AG04449 (cell line): ENCODE measurements around the gene KIF14.

Source experiments
- CTCF ChIA-PET: fragments of 350-600 bp; formaldehyde crosslinking; extraction: SDS; loops from one replicate; lab custom pipeline; 2021; ENCODE audit warnings: antibody characterized with exemption; lab: Yijun Ruan, JAX
- POLR2A ChIA-PET: fragments of 400-600, 350-600 bp; formaldehyde crosslinking; extraction: SDS; loops from one replicate; lab custom pipeline; 2020; ENCODE audit warnings: antibody characterized with exemption, inconsistent platforms; lab: Yijun Ruan, JAX
- DNase-seq: peaks from one replicate; pipeline ENCODE4 v3.0.0-alpha.2; 2010; ENCODE audit warnings: low read depth, low spot score
- H3K4me3 ChIP-seq: 2 replicates; pipeline ENCODE4 v1.5.1; 2011; ENCODE audit warnings: low read depth, mild to moderate bottlenecking, control low read depth, low read length
- CTCF ChIP-seq: IDR thresholded peaks from one replicate; pipeline ENCODE4 v1.5.1; 2011; ENCODE audit warnings: mild to moderate bottlenecking, moderate library complexity, low read length, control low read depth, inconsistent platforms; ENCODE audit not compliant: insufficient read depth; ENCODE audit errors: missing control alignments

The KIF14 gene

DNA sequence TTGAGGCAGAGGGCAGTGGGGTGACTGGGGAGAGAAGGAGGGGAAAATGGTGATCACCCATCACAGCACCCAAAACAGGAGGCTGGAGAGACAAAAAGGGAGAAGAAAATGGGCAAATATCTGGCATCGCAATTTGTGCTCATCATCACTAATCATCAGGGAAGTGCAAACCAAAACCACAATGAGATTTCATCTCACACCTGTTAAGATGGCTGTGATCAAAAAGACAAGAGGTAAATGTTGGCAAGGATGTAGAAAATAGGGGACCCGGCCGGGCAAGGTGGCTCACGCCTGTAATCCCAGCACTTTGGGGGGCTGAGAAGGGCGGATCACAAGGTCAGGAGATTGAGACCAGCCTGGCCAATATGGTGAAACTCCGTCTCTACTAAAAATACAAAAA is 74.0 kb downstream of the KIF14 start:
- no peak for DNase-seq
- POLR2A ChIA-PET, result no interaction called here
- CTCF ChIA-PET, result interaction anchor here (0.7 to 1.4 kb wide), 2 partner anchors 12 kb away, joined by 3 to 4 read pairs; no protein-coding TSS in a partner anchor
- TF ChIP-seq CTCF, result no peak
- no peak overlapping the region for H3K4me3 ChIP-seq

- no peak for DNase-seq
- no peak for TF ChIP-seq CTCF
- CTCF ChIA-PET, result interaction anchor here (1.0 kb wide), 1 partner anchor 17 kb away, joined by 4 read pairs; no protein-coding TSS in a partner anchor
- POLR2A ChIA-PET, result no interaction called here
- H3K4me3 ChIP-seq, result no peak overlapping the region
Measured at GRCh38 chr1:200542162-200542561, 78.4 kb downstream of the KIF14 start.

DNA sequence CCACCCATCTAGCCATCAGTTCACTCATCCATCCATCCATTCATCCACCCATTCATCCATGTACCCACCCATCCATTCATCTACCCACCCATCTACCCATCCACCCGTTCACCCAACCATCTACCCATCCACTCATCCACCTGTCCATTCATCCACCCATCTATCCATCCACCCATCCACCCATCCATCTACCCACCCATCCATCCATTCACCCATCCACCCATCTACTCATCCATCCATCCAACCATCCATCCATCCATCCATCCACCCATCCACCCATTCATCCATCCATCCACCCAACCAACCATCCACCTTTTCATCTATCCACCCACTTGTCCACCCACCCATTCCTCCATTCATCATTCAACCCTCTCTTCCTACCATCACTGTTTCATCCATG is 80.3 kb downstream of the KIF14 start:
- POLR2A ChIA-PET, result no interaction called here

DNA sequence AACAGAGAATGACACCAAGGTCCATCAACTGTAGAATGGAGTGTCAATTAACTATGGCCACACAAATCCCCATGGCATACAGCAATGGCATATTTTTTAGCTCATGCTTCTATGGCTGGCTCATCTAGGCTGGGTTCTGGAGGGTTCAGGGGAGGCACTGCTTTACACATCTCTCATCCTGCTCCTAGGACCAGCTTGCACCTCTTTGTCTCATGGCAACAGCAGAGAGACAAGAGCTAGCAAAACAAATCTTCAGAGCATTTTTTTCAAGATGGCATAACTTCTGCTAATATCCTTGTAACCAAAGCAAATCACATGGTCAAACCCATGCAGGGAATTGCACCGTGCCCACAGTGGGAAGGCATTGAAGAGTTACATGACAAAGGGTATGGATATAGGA is 82.4 kb downstream of the KIF14 start:
- TF ChIP-seq CTCF, result no peak
- no peak for DNase-seq
- ChIA-PET POLR2A (no interaction called here), CTCF (interaction anchor here (4.3 kb wide), 1 partner anchor 19 kb away, joined by 18 read pairs; no protein-coding TSS in a partner anchor)
- no peak overlapping the region for H3K4me3 ChIP-seq

More for the DNA sequence above, 80.3 kb downstream of the KIF14 start:
- DNase-seq, result no peak
- CTCF ChIA-PET, result no interaction called here
- TF ChIP-seq CTCF, result no peak
- no peak overlapping the region for H3K4me3 ChIP-seq

DNA sequence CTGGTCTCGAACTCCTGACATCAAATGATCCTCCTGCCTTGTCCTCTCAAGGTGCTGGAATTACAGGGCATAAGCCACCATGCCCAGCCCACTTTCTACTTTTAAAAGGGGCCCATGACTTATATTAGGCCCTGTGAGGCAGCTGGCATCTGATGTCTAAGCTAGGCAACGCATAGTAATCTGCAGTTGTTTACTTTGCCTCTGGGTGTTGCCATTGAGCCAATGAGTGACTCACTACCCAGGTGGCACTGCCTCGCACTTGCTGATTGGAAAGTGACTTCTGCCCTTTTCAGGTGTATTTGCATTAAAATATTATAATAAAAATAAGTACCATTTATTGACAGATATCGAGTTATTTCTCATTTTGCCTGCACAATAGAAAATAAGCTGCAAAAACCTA is 84.9 kb downstream of the KIF14 start:
- no peak for DNase-seq
- H3K4me3 ChIP-seq, result no peak overlapping the region
- ChIA-PET CTCF (interaction anchor here (4.3 kb wide), 1 partner anchor 22 kb away, joined by 18 read pairs; no protein-coding TSS in a partner anchor), POLR2A (no interaction called here)
- TF ChIP-seq CTCF, result no peak

DNA sequence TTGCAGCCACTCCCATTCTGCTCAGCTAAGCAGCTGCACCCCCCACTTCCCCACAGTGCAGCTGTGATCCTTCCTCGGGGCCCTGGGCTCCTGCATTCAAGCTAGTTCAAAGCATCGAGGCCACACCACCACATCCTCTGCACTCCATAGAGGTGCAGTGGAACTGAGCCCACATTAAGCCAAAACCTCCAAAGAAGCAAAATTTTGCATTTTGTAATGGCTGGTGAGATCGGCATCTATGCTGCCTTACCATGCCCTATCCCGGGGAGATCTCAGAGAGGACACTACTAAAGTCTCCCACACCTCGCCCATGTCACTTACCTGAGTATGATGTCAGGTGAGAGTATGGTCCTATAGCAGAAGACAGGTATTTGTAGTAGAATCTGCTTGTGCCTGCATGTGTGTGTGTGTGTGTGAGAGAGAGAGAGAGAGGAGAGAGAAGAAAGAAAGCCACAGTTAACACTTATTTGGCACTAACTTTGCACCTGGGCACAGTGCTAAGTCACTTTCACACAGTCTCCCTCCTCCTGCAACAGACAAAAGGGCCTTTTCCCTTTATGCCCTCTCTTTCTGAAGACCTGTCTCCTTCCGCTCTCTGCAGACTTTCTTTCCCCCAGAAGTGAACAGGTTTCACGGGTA is 89.8 kb downstream of the KIF14 start:
- no peak for TF ChIP-seq CTCF
- ChIA-PET POLR2A (no interaction called here), CTCF (no interaction called here)
- no peak for DNase-seq
- H3K4me3 ChIP-seq, result no peak overlapping the region
